Measurements from ENCODE around the gene PARP1.
"Not testable (repeated sequence)": the region's sequence is repeated elsewhere in the genome, so short reads cannot be mapped to it uniquely, and the experiment has no call there.

PARP1 gene

DNA sequence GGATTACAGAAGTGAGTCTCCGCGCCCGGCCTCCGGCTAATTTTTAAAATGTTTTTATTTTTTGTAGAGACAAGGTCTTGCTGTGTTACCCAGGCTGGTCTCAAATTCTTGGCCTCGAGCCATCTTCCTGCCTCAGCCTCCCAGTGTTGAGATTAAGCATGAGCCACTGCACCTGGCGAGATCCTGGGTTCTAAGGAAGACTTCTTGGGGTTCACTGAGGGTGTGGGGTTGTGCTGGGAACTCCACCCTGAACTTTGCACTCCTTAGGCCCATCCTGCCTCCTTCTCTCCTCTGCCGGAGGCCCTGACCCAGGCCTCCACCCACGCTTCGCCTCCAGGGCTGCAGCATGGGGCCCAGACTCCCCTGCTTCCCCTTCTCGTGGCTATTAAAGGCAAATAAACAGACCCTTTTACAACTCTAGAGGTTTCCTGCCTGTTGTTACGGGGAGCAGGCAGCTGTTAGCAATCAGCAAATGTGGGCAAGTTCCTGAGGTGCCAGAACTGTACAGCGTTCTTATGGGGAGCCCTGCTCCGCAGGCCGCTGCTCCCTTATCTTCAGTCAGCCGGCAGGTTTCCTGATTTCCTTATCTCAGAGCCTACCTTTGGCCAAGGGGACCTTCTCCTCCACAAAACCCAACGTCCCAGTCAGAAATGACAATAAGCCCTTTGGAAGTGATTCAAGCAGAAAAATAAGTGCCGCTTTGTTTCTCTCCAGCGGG, 57.9 kb downstream of the PARP1 start:
- DNase-seq (ENCODE audit: low read depth): peak; percentile 18
- no peak overlapping the region for H3K4me3 ChIP-seq (ENCODE audit: low read depth, low read length)
- TF ChIP-seq CTCF (IDR thresholded peaks at IDR 0.05; ENCODE audit: insufficient read depth, low read depth, low read length, missing control alignments): no peak

DNA sequence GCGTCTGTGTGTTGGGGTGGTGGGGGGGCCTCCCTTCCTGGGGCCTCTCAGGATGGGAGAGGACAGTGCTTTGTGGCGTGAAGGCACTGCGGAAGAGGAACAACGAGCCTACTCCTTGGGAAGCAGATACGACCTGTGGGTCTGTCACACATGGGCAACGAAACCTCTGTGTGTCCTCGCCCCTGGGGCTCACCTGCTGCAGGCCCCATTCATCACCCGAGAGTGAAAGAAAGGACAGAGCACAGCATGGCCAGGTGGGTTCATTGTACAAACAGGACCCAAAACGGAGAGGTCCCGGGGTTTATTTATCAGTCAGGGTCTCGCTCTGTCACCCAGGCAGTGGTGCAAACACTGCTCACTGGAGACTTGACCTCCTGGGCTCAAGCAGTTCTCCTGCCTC, 58.8 kb downstream of the PARP1 start:
- no peak for TF ChIP-seq CTCF (IDR thresholded peaks at IDR 0.05; ENCODE audit: insufficient read depth, low read depth, low read length, missing control alignments)
- H3K4me3 ChIP-seq (ENCODE audit: low read depth, low read length): no peak overlapping the region
- no peak for DNase-seq (ENCODE audit: low read depth)

DNA sequence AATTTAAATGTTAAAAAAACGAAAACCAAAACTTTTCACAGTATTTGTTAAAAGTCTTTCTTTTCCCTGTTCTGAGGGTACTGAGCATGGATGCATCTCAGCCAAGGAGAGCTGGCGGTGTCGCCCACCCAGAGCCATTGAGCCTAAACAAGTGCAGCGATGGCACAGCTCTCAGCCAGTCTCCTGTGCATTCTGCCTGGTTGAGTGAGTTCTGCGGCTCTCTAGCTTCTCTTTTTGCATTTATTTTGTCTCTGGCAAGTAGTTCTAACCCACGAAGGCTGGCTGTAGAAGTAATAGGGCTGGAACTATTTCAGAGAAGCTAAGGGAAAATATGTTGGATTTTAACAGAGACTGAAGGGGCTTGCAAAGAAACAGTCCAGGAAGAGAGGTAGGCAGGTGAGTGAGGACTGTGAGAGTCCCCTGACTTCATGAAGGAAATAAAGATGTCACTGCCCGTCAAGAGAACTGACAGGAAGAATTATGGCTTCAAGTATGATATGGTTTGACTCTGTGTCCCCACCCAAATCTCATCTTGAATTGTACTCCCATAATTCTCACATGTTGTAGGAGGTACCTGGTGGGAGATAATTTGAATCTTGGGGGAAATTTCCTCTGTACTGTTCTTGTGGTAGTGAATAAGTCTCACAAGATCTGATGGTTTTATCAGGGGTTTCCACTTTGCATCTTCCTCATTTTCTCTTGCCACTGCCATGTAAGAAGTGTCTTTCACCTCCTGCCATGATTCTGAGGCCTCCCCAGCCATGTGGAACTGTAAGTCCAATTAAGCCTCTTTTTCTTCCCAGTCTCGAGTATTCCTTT, 63.2 kb downstream of the PARP1 start:
- H3K4me3 ChIP-seq (ENCODE audit: low read depth, low read length): no peak overlapping the region
- no peak for DNase-seq (ENCODE audit: low read depth)
- TF ChIP-seq CTCF (IDR thresholded peaks at IDR 0.05; ENCODE audit: insufficient read depth, low read depth, low read length, missing control alignments): no peak

DNA sequence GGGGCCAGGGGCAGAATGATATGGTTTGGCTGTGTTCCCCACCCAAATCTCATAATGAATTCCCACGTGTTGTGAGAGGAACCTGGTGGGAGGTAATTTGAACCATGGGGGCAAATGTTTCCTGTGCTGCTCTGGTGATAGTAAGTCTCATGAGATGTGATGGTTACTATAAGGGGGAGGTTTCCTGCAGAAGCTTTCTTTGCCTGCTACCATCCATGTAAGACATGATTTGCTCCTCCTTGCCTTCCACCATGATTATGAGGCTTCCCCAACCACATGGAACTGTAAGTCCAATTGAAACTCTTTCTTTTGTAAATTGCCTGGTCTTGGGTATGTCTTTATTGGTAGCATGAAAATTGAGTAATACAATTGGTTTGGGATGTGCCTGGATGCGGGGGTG, 65.2 kb downstream of the PARP1 start:
- no peak for TF ChIP-seq CTCF (IDR thresholded peaks at IDR 0.05; ENCODE audit: insufficient read depth, low read depth, low read length, missing control alignments)
- no peak overlapping the region for H3K4me3 ChIP-seq (ENCODE audit: low read depth, low read length)
- no peak for DNase-seq (ENCODE audit: low read depth)

- H3K4me3 ChIP-seq (ENCODE audit: low read depth, low read length); DNase-seq (ENCODE audit: low read depth): not testable (repeated sequence)
These were observed 67.8 kb downstream of the PARP1 start for GRCh38 chr1:226340111-226340510.

- DNase-seq (ENCODE audit: low read depth): no peak
- H3K4me3 ChIP-seq (ENCODE audit: low read depth, low read length): no peak overlapping the region
- TF ChIP-seq CTCF (IDR thresholded peaks at IDR 0.05; ENCODE audit: insufficient read depth, low read depth, low read length, missing control alignments): no peak
These were observed 70.5 kb downstream of the PARP1 start for GRCh38 chr1:226337276-226337875.

- no peak for DNase-seq (ENCODE audit: low read depth)
- TF ChIP-seq CTCF (IDR thresholded peaks at IDR 0.05; ENCODE audit: insufficient read depth, low read depth, low read length, missing control alignments): no peak
- H3K4me3 ChIP-seq (ENCODE audit: low read depth, low read length): no peak overlapping the region
These were observed 72.2 kb downstream of the PARP1 start for GRCh38 chr1:226335661-226336060.

Data from GM12865 (cell line).